ENCODE data around the gene CDK18. TPM values are rescaled to one million over a fixed set of nuclear protein-coding genes. Genes with fewer than 3 reads are reported as not detected.

Gene CDK18
- total RNA-seq, 1 donor from 2014 or later = 17.8 TPM

- FAIRE-seq = no peak
- H2AFZ ChIP-seq (ENCODE audit: low read depth, low read length) = no peak overlapping the region
- no peak for TF ChIP-seq EZH2 (IDR thresholded peaks at IDR 0.05; ENCODE audit: insufficient read depth, low read length)
- no peak for TF ChIP-seq CTCF (IDR thresholded peaks at IDR 0.05; ENCODE audit: insufficient read depth, low read depth, low read length)
- peaks cover 4% of the 10 kb centered on the region for H4K20me1 ChIP-seq (ENCODE audit: insufficient read depth, low read length)
- Mint-ChIP-seq H3K27ac (ENCODE audit: unreplicated experiment) (peak overlapping the region; percentile 34), H3K4me3 (ENCODE audit: unreplicated experiment) (peak overlapping the region; percentile 80), H3K27me3 (ENCODE audit: low read depth, unreplicated experiment) (peaks cover 59% of the 10 kb centered on the region), H3K36me3 (ENCODE audit: low read depth, unreplicated experiment) (no peaks in the 10 kb centered on the region), H3K9me3 (ENCODE audit: unreplicated experiment) (no peaks in the 10 kb centered on the region), H3K4me1 (ENCODE audit: low read depth, unreplicated experiment) (peaks cover 6% of the 10 kb centered on the region)
- peaks cover 67% of the 10 kb centered on the region for H3K27me3 ChIP-seq (ENCODE audit: insufficient read depth, low read length)
- peak overlapping the region; percentile 50 for H3K4me2 ChIP-seq (ENCODE audit: low read length)
- peaks cover 2% of the 10 kb centered on the region for H3K4me1 ChIP-seq (ENCODE audit: insufficient read depth, low read length)
- H3K79me2 ChIP-seq (ENCODE audit: insufficient read depth, low read length) = no peaks in the 10 kb centered on the region
- H3K9ac ChIP-seq (ENCODE audit: low read length) = no peak overlapping the region
- H3K27ac ChIP-seq (ENCODE audit: low read depth, low read length) = no peak overlapping the region
- no peaks in the 10 kb centered on the region for H3K9me3 ChIP-seq (ENCODE audit: insufficient read depth, low read depth, low read length)
- no peak overlapping the region for H3K4me3 ChIP-seq (ENCODE audit: insufficient read depth, low read depth, low read length)
- no peaks in the 10 kb centered on the region for H3K36me3 ChIP-seq (ENCODE audit: insufficient read depth, low read length)
- no peak for DNase-seq (ENCODE audit: low read depth)
These were observed 47.4 kb upstream of the CDK18 start for GRCh38 chr1:205456868-205457745.

DNA sequence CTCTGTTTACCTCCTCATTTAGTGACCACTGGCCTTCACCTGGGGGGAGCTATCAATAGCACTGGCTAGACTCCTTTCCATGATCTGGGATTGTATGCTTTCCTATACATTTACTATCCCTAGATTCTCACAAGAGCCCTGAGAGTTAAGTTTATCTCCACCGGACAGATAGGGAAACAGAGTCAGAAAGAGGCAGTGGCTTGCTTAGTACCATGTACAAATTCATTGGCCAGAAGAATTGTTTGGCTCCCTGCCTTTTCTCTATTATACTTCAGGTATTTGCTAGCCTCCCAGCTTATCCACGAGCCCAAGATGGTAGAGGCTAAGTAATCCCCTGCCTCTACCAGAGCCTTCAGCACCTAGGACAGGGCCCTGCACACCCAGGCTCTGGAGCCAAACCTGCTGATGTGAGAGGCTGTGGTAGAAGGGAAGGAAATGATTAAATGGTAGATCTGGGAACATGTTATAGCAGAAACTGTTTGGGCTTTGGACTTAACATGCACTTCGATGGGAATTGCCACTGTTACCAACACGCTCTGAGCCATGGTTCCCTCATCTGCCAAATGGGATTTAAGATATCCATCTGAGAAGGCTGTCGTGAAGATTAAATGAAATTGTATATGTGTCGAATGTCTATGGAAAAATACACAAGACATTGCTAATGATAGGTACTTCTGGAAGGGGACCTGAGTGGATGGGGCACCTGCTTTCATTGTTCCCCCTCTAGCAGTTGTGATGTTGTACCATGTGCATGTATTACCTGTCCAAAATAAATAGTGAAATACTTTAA lies 45.5 kb upstream of the CDK18 start:
- Mint-ChIP-seq H3K4me1 (ENCODE audit: low read depth, unreplicated experiment) (peaks cover 6% of the 10 kb centered on the region), H3K4me3 (ENCODE audit: unreplicated experiment) (no peak overlapping the region), H3K27me3 (ENCODE audit: low read depth, unreplicated experiment) (peaks cover 46% of the 10 kb centered on the region), H3K36me3 (ENCODE audit: low read depth, unreplicated experiment) (no peaks in the 10 kb centered on the region), H3K27ac (ENCODE audit: unreplicated experiment) (no peak overlapping the region), H3K9me3 (ENCODE audit: unreplicated experiment) (no peaks in the 10 kb centered on the region)
- Histone ChIP-seq H3K79me2 (ENCODE audit: insufficient read depth, low read length) (no peaks in the 10 kb centered on the region), H3K27me3 (ENCODE audit: insufficient read depth, low read length) (peaks cover 63% of the 10 kb centered on the region), H3K9me3 (ENCODE audit: insufficient read depth, low read depth, low read length) (no peaks in the 10 kb centered on the region), H2AFZ (ENCODE audit: low read depth, low read length) (no peak overlapping the region), H3K4me2 (ENCODE audit: low read length) (no peak overlapping the region), H3K27ac (ENCODE audit: low read depth, low read length) (no peak overlapping the region), H4K20me1 (ENCODE audit: insufficient read depth, low read length) (peaks cover 4% of the 10 kb centered on the region), H3K9ac (ENCODE audit: low read length) (no peak overlapping the region), H3K4me3 (ENCODE audit: insufficient read depth, low read depth, low read length) (no peak overlapping the region), H3K36me3 (ENCODE audit: insufficient read depth, low read length) (no peaks in the 10 kb centered on the region), H3K4me1 (ENCODE audit: insufficient read depth, low read length) (peaks cover 2% of the 10 kb centered on the region)
- TF ChIP-seq EZH2 (IDR thresholded peaks at IDR 0.05; ENCODE audit: insufficient read depth, low read length) = no peak
- TF ChIP-seq CTCF (IDR thresholded peaks at IDR 0.05; ENCODE audit: insufficient read depth, low read depth, low read length) = no peak
- DNase-seq (ENCODE audit: low read depth) = peak; percentile 44
- no peak for FAIRE-seq

Data from astrocyte (in vitro differentiated cells and primary cell).